ENCODE results near the gene NAA35. TPM values are rescaled to one million over a fixed set of nuclear protein-coding genes. Genes with fewer than 3 reads are reported as not detected.

The NAA35 gene
- total and polyA plus RNA-seq, 2 of the 8 experiments (the other 6 are each of a cell fraction or from before 2014, with no cell fraction given) = 12.9 to 35.2 TPM

DNA sequence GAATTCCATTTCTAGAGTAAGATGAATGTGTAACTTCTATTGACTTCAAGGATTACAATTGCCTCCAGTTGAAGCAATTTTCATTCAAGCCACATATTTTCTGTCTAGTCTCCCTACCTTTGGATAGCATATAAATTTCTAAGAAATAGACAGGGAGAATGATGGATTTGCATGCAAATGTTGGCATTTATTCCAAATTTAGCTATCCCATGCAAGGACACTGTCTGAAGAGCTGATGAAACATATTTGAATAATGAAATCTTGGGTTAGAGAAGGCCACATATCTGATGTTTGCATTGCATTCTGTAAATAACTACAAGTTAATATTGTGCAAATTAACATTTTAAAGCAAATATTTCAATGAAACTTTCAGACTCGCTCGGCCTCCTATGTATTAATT lies 36.0 kb upstream of the NAA35 start:
- Histone ChIP-seq H3K4me2 (ENCODE audit: insufficient read depth in 1 of 2, low read depth in 2 of 2, low read length in 2 of 2) (no peak overlapping the region), H3K4ac (replicated peaks; ENCODE audit: insufficient read length, low read depth, low read length) (no peak overlapping the region), H2BK120ac (replicated peaks; ENCODE audit: low read depth, low read length) (no peak overlapping the region), H3K4me1 (replicated peaks in 1 of 4; ENCODE audit: control insufficient read depth in 3 of 4, insufficient read depth in 4 of 4, low read length in 3 of 4) (no peaks in the 10 kb centered on the region), H2AK5ac (ENCODE audit: low read depth, low read length) (no peak overlapping the region), H3K9ac (replicated peaks in 1 of 4; ENCODE audit: extremely low read depth in 1 of 4, low read depth in 3 of 4, low read length in 3 of 4) (no peak overlapping the region), H3K79me2 (ENCODE audit: control insufficient read depth in 1 of 2, insufficient read depth in 2 of 2, low read length in 2 of 2) (no peaks in the 10 kb centered on the region), H3K9me3 (ENCODE audit: insufficient read depth in 2 of 2, low read depth in 1 of 2, low read length in 1 of 2) (no peaks in the 10 kb centered on the region), H3K23me2 (ENCODE audit: low read depth, low read length) (no peaks in the 10 kb centered on the region), H3K79me1 (ENCODE audit: low read depth, low read length) (no peaks in the 10 kb centered on the region), H4K20me1 (replicated peaks in 1 of 2; ENCODE audit: control insufficient read depth in 1 of 2, insufficient read depth in 2 of 2, low read length in 2 of 2) (no peaks in the 10 kb centered on the region), H3K23ac (ENCODE audit: insufficient read length) (no peak overlapping the region), H4K91ac (replicated peaks; ENCODE audit: insufficient read length, low read length) (no peak overlapping the region), H4K5ac (ENCODE audit: insufficient read length, low read depth, low read length) (no peak overlapping the region), H3K27me3 (replicated peaks in 1 of 4; ENCODE audit: control insufficient read depth in 3 of 4, extremely low read depth in 1 of 4, insufficient read depth in 3 of 4, low read length in 3 of 4) (no peaks in the 10 kb centered on the region), H3K27ac (ENCODE audit: low read depth, low read length) (no peak overlapping the region), H2BK5ac (ENCODE audit: low read depth, low read length) (no peak overlapping the region), H3K14ac (ENCODE audit: insufficient read length) (no peak overlapping the region), H3K36me3 (ENCODE audit: control insufficient read depth in 2 of 4, insufficient read depth in 4 of 4, low read length in 3 of 4) (no peaks in the 10 kb centered on the region), H3K56ac (replicated peaks; ENCODE audit: insufficient read length, low read depth, low read length) (no peak overlapping the region), H3K18ac (ENCODE audit: extremely low read depth, low read length) (no peak overlapping the region), H3K4me3 (ENCODE audit: extremely low read depth in 1 of 4, insufficient read depth in 2 of 4, low read depth in 3 of 4, low read length in 4 of 4) (no peak overlapping the region), H2BK15ac (ENCODE audit: low read length) (no peak overlapping the region), H2AFZ (ENCODE audit: low read length) (no peak overlapping the region), H2BK12ac (ENCODE audit: low read depth, low read length) (no peak overlapping the region), H2BK20ac (ENCODE audit: low read length) (no peak overlapping the region), H4K8ac (ENCODE audit: extremely low read depth, insufficient read depth, low read length) (no peak overlapping the region)
- FAIRE-seq = no peak
- WGBS, 2 experiments (ENCODE audit: extremely low coverage in 1 of 2, insufficient coverage in 1 of 2, insufficient read length in 1 of 2, insufficient replicate concordance in 2 of 2, low coverage in 1 of 2, low lambda C conversion rate in 2 of 2, missing lambda C conversion rate in 1 of 2) = 89% methylated on average over 2 of the region's 2 CpGs; no CpG with 5 or more reads in 1 of the 2 experiments
- POLR2A ChIA-PET (ENCODE audit: partially characterized antibody) = no interaction called here
- CTCF ChIA-PET (ENCODE audit: partially characterized antibody) = interaction anchor here (1.2 kb wide), 1 partner anchor 10 kb away, joined by 3 read pairs; no protein-coding TSS in a partner anchor
- DNase-seq (ENCODE audit: low read depth in 1 of 2, low spot score in 2 of 2) = no peak
- no peak for TF ChIP-seq KDM5A (IDR thresholded peaks at IDR 0.05; ENCODE audit: low read length)
- no peak for TF ChIP-seq SP1 (IDR thresholded peaks at IDR 0.05; ENCODE audit: low read depth, low read length)
- TF ChIP-seq SUZ12 (IDR thresholded peaks at IDR 0.05; ENCODE audit: low read length) = no peak
- TF ChIP-seq CBX8 (IDR thresholded peaks at IDR 0.05; ENCODE audit: borderline replicate concordance, low read depth, low read length) = no peak
- no peak for TF ChIP-seq SP2 (IDR thresholded peaks at IDR 0.05; ENCODE audit: low read length)
- TF ChIP-seq MAFK (IDR thresholded peaks at IDR 0.05; ENCODE audit: low read depth, low read length) = no peak
- no peak for TF ChIP-seq YY1 (IDR thresholded peaks at IDR 0.05; ENCODE audit: low read depth, low read length)
- TF ChIP-seq SP4 (IDR thresholded peaks at IDR 0.05; ENCODE audit: low read length) = no peak
- TF ChIP-seq USF2 (IDR thresholded peaks at IDR 0.05; ENCODE audit: low read length) = no peak
